Renal cortex interstitium (tissue), 11 donors: ENCODE results near the gene TPMT. TPM values are rescaled to one million over a fixed set of nuclear protein-coding genes. Genes with fewer than 3 reads are reported as not detected.

Experiments
- DNase-seq, 11 donors: peaks; one replicate each; pipeline ENCODE4 v3.0.0-alpha.2; 2013; ENCODE audit warnings: low read depth in 9 of 11, low spot score in 4 of 11; ENCODE audit errors: extremely low read depth in 1 of 11
- polyA plus RNA-seq, 3 donors: library from polyadenylated mRNA; unstranded; fragments of 120-200 nt; gene quantifications; one replicate each; pipeline ENCODE4 v1.2.1, GENCODE V29; 2013; ENCODE audit not compliant: insufficient read length in 3 of 3

TPMT gene
- polyA plus RNA-seq, 3 donors: 23.4 to 28.5 (median 25.4) TPM

DNA sequence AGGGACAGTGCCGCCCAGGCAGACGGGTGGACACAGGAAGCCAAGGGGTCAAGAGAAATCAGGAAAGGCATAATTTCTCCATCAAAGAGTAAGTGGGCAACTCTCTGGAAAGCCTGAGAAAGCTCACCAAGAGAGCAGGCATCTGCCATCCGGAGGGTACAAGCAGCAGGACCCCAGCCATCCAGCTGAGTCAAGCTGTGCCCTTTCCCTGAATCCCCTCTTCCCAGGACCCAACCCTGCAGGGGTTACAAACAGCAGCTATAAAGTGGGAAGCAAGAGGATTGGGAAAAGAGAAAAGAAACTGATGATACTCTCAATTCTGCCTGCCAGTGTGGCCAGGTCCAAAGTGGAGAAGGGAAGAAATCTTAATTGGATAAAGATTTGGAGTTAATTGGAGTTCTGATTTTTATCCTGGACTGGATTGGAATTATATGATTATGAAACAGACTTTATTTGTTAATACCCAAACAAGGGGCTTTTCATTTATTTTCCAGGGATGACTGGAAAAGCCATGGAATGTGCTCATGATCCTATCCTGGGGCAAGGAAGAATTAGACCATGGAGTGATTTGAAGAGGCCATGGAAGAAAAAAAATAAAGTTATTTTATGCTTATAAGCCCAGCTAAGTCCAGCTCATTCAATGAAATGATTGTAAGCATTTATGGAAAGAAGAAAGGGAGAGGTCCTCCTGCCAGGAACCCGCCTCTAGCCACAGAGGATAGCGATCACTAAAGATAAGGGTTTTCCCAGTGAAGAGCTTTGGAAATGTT, 67.3 kb downstream of the TPMT start:
- no peak for DNase-seq

DNA sequence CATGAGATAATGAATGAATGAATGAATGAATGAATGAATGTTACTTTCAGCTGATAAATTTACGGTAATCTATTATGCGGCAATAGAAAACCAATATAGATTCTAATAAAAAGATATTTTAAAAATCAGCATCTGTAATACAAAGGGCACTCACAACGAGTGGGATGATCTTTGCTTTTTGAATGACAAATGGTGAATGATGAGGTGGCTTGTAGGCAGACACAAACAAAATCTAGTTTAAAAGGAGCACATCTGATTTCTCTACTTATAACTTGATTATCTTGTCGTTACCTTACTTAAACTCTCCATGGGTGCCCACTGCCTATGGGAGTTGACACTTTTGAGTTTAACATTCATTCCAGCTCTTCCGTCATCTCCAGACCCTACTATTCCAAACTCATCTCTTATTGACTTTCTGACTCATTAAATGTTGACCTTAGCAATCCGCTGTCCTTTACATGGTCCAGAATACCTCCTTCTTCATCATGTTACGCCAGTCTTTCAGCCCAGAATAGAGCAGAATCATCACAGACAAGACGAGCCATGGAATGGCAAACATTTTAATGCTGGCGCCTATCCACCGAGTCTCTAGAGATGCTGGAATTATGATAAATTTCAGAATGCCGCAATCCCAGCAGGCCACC, 73.7 kb downstream of the TPMT start:
- no peak for DNase-seq

GRCh38 chr6:18080544-18080943, 74.3 kb downstream of the TPMT start:
- DNase-seq: no peak

DNA sequence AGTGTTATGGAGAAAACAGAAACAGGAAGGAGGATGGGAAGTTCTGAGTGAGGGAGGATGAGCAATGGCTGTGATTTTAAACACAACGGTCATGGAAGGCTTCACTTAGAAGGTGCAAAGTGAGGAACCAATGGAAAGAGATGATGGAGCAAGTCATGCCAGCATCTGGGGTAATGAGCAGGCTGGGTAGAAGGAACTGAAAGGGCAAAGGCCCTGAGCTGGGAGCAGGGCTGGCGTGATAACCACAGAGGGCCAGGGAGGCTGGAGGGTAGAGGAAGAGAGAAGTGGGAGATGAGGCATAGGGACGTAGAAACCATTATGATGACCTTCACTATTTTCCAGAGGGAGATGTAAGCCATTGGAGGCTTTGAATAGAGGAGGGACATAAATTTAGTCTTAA, 76.0 kb downstream of the TPMT start:
- DNase-seq: no peak

Other genes with a start within 250 kb of the TPMT start
- gene KIF13A, start 167.4 kb downstream of the TPMT start, polyA plus RNA-seq: 10 to 100 TPM; 34.1 to 40.0 (median 34.6) TPM
- 1 to 10 TPM; 2.0 to 2.6 (median 2.3) TPM for gene NHLRC1, start 32.4 kb downstream of the TPMT start, polyA plus RNA-seq
- gene KDM1B, start 345 bp upstream of the TPMT start, polyA plus RNA-seq: 10 to 100 TPM; 19.6 to 20.5 (median 20.3) TPM
- 100 to 1,000 TPM; 203 to 267 (median 223) TPM for gene DEK, start 109.5 kb upstream of the TPMT start, polyA plus RNA-seq
- gene RNF144B, start 232.3 kb upstream of the TPMT start, polyA plus RNA-seq: 10 to 100 TPM; 15.7 to 21.9 (median 17.3) TPM